ENCODE data around the gene MMD2.

DNA sequence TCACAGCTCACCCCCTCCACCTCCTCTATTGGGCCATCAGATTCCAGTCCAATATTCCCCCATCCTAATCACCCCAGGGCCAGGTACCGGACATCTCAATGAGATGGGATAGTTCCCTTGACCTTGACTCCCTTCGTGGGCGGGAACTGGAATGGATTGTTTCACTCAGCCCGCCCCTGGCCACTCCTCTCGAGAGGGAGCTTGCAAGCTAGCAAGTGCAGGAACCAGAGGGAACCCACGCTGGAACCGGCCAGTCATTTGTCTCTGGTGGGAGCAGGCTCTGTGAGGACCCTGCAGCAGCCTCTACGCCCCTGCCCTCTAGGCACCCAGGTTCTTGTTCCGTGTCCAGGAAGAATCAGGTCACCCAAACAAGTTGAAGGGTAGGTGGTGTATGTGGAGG lies 64.5 kb downstream of the MMD2 start:
- no peak for TF ChIP-seq EP300 (IDR thresholded peaks at IDR 0.05)
- no peak for TF ChIP-seq POLR2AphosphoS5 (IDR thresholded peaks at IDR 0.05)
